GM18873 (cell line): ENCODE measurements around the gene NOXO1.
"Not testable (repeated sequence)": the region's sequence is repeated elsewhere in the genome, so short reads cannot be mapped to it uniquely, and the experiment has no call there.

ENCODE experiments used
- ATAC-seq: cut with Tn5 transposase; IDR thresholded peaks from one replicate; pipeline ENCODE4 v1.9.1; 2021; ENCODE audit warnings: mild to moderate bottlenecking, moderate library complexity, moderate number of reproducible peaks; ENCODE audit not compliant: unreplicated experiment, low FRiP score

Gene NOXO1

DNA sequence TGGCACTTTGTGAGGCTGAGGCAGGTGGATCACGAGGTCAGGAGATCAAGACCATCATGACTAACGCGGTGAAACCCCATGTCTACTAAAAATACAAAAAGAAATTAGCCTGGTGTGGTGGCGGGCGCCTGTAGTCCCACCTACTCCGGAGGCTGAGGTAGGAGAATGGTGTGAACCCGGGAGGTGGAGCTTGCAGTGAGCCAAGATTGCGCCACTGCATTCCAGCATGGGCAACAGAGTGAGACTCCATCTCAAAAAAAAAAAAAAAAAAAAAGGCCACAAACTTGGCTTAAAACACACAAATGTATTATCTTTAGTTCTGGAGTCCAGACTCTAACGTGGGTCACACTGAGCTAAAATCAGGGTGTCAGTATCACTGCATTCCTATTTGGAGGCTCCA lies 30.5 kb upstream of the NOXO1 start:
- not testable (repeated sequence) for ATAC-seq

DNA sequence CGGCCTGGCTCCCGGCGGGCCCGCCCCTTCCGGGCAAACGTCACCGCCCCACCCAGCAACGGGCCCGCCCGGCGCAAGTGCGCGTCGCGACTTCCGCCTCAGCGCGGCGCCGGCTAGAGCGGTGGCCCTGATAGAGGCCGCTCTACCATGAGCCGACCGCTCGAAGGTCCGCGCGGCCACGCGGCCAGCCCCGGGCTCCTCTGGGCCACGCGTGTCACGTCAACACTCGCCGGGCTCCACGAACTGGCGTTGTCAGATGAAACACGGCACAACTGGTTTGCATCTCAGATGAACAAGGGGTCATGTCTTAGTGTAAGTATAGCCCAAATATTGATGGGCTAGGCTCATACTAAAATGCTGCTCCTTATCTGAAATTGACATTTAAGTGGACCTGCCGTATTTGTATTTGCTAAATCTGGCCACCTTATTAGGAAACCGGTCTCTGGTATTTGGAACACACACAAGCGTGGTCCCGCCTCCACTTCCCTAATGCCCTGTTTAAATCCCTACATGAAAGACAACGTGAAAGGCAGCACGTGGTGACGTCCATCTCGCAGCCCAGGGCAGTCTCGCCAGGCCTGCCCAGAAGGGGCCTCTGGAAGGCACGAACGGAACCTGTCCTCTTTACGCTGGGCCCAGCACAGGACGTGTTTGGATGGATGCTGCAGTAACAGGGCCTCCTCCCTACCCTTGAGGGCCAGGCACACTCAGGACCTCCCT lies 28.7 kb upstream of the NOXO1 start, which contains the start of gene ZNF598:
TSS of gene ZNF598 (minus strand) at position 31 of the 720 bp plus-strand sequence.
- no peak for ATAC-seq

DNA sequence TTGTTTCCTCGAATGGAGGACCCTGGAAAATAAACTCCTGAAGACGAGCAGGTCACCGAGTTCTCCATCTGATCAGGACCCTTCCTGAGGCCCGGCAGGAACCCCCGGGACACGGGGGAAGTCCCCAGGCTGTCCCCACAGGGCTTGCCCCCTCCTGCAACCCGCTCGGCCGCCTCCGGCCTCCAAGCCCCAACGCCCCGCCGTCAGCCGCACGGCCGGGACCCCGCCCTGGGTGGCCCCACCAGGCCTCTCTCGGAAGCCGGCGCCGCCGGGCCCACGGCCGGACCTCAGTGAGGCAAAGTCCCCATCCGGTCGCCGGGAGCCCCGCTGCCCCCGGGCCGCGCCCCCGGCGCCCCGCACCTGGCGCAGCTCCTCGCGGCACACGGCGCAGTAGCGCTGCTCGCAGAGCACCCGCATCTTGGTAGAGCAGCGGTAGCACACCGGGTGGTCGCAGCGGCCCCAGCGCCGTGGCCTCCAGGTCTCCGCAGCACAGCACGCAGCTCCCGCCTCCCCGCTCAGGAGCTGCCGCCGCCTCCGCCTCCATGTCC lies 28.0 kb upstream of the NOXO1 start:
- ATAC-seq = no peak

DNA sequence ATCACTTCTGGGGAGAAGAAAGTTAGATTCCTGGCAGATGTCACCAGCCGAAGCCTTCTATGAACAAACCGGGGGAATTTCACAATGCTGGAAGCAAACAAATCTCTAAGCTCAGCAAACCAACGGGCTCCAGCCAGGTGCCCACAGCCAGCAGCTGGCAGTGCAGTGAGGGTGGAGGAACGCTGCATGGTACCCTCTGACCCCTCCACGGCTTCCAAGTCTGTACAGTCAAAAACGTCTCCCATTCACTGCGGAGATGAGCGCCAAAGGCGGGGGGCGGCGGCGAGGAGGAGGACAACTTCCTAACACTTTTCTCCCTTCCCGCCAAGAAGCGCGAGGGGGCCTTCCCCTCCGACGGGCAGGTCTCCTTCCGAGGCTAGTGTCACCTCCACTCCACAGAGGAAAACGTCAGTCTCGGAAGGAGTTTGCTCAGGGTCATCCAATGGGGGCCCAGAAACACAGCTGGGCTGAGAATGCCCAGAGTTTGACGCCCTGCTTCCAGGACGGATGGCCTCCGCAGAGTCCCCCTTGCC lies 27.4 kb upstream of the NOXO1 start:
- ATAC-seq = no peak

DNA sequence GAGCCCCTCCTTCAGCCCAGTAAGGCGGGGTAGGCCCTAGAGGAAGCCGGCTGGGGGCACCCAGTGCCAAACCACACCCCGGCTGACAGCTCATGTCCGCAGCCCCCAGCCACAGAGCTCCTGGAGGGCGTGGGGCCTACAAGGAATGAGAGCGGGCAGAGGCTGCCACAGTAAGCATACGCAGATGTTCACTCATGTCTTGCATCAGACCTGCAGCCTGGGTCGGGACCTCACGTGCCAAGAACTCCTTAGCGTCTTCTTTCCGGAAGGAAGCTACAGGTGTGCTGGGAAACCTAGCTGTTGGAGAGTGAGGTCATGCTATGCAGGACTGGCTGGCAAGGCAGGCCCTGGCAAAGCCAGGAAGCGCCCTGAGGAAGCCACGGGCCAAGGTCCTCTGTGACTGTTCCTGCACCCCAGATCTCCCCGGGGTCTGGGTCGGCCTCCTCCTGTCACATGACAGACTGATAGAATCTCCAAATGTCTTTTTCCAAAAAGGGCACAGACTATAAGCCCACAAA lies 26.8 kb upstream of the NOXO1 start:
- no peak for ATAC-seq

DNA sequence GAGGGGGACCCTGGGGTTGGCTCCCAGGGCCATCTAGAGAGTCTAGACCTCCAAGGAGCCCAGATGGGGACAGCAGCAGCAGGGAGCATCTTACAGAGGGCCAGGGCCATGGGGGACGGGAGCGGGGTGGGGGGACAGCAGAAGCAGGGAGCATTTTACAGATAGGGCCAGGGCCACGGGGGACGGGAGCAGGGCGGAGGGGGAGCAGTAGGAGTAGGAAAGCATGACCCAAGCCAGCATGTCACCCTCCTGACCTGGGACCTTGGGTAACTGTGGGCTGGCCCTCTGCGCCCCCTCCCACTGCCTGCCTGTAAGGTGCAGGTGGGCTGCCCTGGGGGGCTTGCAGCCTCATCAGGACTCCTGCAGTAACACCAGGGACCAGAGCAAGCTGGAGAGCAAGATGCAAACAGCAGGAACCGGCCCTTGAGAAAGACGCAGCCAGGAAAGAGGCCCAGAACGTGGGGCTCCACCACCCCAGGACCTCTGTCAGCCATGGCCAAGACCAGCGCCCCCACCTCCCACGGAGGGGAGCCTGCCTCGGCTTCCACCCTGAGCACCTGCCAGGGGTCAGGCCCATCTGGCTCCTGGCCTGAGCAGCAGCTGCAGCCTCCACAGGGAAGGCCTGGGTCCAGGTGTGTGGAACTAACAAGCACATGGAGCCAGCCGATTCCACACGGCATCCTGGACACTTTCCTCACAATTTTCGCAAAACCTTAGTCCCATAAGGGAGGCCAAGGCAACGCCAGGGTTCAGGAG lies 26.0 kb upstream of the NOXO1 start:
- ATAC-seq = no peak

DNA sequence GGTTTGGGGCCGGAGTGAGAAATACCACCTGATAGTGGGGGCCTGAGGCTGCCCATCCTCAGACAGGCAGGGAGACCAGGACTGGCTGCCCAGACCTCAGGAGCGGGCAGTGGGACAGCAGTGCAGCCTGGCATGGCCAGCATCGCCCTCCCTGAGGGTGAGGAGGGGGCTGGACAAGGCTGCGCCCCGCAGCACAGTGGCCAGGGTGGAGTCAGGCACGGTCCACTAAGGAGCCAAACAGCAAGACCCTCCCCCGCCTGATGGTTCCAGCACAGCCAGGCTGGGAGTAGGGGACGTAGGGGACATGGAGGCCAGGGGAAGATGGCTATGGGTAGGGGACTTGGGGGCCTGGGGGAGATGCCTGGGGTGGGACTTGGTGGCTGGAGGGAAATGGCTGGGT lies 25.0 kb upstream of the NOXO1 start:
- no peak for ATAC-seq

DNA sequence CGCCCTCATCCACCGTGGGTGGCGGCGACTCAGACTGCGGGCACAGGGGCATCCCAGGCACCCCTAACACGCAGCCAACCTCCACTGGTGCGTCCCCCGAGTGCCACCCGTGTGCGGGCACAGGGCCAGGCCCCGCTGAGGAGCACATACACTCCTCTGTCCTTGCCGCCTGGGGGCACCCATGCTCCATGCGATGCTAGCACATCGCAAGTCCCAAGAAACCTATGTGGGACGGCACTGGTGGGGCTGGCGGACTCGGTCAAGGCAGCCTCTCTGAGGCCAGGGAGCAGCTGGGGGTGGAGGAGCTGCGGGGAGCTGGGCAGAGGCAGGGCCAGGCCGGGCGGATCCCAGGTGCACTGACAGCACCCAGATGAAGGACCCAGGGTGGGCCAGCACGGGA lies 24.4 kb upstream of the NOXO1 start:
- no peak for ATAC-seq

DNA sequence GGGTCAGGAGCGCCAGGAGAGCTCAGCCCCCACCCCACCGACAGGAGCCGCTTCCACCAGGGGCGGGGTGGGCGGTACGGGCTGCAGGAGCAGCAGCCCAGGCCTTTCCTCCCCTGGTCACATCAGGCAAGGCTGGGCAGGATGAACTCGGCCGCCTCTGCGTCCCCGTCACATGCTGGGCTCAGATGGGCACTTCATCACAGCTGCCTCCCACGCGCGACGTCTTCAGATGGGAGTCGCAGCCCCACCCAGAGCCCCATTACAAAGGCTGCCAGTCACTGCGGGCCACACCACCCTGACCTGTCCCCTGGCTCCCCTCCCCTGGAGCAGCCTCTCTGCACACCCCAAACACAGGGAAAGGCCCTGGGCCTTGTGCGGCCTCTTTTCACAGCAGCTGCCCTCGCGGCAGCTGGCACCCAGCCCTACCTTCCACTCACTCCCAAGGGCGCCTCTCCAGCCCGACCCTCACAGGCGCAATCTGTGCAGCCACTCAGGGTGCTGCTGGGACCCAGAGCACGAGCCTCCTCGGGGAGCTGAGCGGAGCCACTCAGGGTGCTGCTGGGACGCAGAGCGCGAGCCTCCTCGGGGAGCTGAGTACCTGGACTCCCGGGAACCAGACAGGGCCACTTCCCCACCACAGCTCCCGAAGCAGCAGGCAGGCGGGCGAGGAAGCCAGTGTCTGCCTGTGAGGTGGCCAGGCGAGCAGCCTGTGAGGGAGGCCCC lies 23.7 kb upstream of the NOXO1 start:
- ATAC-seq = no peak

DNA sequence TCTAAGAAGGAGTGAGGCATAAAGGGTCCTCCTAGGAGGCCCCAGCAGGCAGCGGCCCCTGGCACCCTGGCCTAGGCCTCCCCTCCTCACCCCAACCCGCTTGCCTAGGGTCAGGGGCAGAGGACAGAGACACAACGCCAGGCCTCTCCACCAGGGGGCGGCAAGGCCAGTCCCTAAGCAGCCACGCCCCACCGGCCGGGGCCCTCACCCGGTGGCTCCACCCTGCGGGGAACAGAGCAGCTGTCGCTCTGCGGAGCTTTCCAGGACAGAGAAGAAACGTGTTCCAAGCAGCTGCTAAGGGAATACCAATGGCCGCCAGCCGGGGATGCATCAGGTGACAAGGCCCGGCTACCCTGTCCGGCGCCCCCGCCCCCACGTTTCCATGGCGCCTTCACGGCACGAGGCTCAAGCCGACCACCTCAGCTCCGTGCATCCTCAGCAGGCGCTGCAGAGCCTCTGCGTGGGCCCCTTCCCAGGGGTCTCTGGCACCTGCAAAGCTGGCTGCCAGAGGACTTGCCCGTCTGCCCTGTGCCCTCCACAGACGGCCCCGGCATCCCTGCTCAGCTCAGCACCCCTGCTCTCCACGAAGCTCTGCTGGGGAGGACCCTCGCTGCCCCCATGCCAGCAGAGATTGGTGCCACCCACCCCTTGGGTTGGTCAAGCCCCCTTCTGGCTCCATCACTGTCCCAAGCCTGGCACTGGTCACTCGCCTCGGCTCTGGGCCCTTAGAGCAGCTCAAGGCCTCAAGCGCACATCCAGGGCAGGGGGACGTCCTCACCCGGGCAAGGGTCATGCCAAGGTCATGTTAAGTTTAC lies 22.8 kb upstream of the NOXO1 start:
- ATAC-seq = no peak

DNA sequence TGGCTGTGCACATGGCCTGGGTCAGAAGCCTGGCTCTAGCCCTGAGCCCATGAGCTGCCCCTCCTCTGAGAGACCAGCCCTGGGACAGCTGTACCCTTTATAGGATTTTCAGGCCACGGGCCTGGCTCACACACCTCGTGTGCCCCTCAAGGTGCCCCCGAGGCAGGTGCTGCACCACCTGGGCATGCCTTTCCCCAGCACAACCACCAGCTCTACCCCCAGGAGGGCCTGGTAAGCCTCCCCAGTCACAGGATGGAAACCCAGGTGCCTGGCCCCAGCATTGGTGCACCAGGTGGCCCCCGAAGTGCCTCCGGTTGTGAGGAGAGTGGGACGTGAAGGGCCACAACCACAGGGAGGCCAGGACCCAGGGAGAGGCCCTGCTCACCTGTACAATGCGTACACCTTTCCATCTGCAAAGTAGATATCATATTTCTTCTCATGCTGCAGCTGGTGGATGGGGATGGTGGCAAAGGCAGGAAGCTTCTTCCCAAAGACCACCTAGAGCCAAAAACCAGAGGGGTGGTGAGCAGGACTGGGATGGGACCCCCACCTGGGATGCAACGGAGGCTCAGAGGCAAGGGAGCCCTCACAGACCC lies 22.1 kb upstream of the NOXO1 start:
- no peak for ATAC-seq

DNA sequence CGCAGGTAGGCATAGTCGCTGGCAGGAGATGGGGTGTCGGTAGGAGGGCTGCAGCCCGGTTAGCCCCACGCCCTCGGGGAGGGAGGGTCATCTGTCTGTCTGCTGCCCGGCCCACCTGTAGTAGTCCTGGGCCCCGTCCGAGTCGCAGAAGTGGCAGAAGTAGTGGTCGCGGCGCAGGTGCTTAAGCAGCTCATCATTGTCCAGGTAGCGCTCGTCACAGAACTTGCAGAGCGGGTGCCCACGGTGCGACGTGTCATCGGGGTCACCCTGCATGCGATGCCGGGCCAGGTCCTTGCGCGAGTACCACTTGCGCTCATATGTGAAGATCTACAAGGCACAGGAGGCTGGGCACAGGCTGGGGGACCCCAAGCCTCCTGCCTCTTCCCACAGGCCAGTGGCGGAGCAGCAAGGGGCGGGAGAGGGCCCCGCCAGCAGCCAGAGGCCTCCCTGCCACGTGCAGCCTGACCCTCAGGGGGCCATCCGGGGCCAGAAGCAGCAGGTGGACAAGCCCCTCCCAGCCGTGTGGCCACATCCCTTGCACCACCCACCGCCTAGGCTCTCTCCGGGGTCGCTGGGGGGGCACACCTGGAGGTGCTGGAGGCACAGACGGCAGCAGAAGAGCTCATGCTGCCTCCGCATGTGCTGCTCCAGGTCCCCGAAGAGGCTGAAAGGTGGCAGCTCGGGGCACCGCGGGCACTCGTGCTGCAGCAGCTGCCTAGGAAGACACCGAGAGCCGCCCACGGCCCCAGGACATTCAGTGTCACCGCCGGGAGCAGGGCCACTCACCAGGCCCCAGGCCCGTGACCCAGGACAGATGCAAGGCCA lies 21.3 kb upstream of the NOXO1 start:
- no peak for ATAC-seq

DNA sequence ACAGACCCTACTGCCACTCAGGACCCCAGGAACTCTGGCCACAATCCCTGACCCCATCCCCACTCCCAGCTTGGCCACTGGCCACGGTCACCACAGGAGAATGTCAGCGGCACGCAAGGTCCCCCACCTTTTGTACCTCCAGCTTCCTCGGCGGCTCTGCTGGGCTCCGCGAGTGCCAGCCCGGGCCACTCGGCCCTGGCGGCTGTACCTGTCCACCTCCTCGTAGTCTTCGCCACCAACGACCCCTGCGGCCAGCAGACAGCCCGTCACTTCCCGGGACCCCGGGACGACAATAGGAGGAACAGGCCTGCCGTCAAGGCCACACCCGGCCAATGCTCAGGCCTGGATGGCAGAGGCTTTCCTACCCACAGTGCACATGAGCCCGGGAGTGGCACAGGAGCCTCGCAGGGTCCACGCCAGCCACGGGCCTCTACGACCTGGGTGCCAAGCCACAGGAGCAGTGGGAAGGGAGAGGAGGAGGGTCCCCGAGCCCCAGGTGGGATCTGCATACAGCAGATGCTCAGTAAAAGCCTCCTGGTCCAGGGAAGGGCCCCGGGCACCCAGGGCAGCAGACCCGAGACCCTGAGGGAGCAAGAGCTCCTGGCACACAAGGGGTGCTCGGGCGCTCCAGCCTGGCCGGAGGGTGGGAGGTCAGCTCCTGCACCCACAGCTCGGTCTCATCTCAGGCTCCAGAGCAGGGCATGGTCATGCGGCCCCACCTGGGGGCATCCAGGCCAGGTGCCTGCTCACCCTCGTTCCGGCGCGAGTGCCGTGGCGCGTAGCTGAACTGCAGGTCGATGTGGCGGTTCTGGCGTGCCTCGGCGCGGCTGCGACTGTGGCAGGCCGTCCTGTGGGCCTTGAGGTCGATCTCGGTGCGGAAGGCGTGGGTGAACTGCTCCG lies 20.4 kb upstream of the NOXO1 start:
- no peak for ATAC-seq

DNA sequence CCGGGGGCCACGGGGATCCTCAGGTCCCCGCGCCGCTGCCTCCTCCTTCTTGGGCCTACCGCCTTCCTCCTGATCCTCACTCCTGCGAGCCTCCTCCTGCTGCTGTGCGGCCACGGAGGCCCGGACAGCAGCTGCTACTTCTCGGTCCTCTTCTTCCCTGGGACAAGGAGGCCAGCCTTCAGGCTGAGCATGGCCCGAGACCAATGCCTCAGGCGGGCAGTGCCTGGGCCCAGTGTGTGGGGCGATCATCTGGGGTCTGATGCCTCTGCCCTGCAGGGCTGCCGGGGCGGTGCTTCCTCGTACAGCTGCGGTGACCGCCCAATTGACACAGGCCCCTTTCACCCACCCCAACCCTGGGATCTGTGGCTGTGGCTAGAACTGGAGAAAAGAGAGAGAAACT lies 19.8 kb upstream of the NOXO1 start:
- ATAC-seq = no peak

DNA sequence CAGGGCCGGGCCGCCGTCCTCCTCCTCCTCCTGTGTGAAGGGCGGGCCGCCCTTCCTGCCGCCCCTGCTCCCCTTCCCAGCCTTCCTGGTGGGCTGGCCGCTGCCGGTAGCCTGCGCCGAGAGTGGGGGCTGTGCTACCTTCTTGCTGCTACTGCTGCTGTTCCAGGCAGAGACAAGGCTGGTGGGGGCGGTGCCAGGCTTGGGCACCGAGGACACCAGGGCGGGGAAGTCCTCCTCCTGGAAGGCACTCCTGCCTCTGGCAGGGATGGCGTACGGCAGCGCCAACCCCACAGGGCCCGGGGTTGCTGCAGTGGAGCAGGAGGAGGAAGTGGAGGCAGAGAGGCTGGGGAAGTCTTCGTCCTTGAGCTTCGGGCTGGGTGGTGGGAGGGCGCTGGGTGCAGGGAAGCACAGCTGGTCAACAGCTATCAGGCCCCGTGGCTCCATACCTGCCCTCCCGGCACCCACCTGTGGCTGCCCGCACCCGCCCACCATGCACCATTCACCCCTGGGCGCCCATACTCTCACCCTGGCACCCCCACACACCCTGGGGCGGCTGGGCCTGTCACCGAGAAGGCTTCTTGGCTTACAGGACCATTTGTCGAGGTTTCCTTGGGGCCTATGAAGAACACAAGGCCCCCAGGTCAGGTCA lies 18.7 kb upstream of the NOXO1 start:
- no peak for ATAC-seq

DNA sequence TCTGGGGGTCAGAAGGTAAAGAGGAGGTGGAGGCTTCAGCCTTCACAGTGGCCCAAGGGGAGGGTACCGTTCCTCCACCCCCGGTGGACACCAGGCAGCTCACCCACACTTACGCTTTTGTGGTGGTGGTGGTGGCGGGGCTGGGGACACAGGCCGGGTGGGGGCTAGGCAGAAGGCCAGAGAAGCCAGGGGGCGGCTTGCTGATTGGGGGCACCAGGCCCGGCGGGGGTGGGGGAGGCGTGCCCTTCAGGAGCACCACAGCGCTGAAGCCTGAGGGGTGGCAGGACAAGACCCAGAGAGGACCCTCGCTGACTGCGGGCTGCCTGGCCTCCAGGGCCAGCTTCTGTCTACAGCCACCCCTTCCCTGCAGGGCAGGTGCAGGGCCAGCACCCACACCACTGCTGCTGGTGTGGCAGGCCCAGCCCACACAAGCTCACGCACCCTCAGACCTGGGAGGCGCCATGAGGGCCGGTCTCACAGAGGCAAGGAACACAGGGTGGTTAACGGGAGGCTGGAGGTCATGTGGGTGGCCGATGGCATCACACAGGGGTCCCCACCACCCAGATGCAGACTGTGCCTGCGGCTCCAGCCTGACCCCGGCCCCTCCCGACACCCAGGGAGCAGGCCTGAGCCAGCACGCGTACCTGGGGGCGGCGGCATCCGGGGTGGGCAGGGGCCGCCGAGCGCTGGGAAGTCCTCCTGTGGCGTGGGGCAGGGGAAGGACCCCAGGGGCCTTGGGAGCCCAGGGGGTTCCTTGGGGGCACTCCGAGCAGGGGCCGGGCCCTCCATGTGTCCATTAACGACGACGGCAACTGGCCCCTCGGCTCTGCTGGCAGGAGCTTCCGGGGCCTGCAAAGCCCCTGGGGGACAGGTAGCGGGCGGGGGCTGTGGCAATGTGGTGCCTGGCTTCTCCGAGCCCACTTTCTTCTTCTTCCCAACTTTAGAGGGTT lies 17.9 kb upstream of the NOXO1 start:
- no peak for ATAC-seq
